WTC11 (cell line): ENCODE results near the gene KIDINS220. TPM values are rescaled to one million over a fixed set of nuclear protein-coding genes. Genes with fewer than 3 reads are reported as not detected.

Experiments
- ATAC-seq: fragments of 200-7000 bp; cut with Tn5 transposase; 2 replicates; pipeline ENCODE4 v1.10.0; 2021; ENCODE audit warnings: mild to moderate bottlenecking, moderate library complexity
- CTCF ChIA-PET: fragments of 300-600 bp; sonication (Branson Sonifier 250); formaldehyde crosslinking; loops from one replicate; lab custom pipeline; 2021; ENCODE audit warnings: antibody characterized with exemption; lab: Charles Lee
- POLR2A ChIA-PET: fragments of 350-600 bp; sonication (Branson Sonifier 250); formaldehyde crosslinking; loops from one replicate; lab custom pipeline; 2021; ENCODE audit warnings: antibody characterized with exemption; lab: Charles Lee
- DNase-seq: peaks from one replicate; pipeline ENCODE4 v3.0.0; 2021; ENCODE audit warnings: low spot score
- H3K27ac Mint-ChIP-seq: 2 replicates; pipeline ENCODE4 v1.8.0; 2021; ENCODE audit warnings: mixed read lengths
- H3K27me3 Mint-ChIP-seq: 2 replicates; pipeline ENCODE4 v1.8.0; 2021; ENCODE audit warnings: low read depth, mild to moderate bottlenecking, moderate library complexity, mixed read lengths
- H3K36me3 Mint-ChIP-seq: 2 replicates; pipeline ENCODE4 v1.8.0; 2021; ENCODE audit warnings: mixed read lengths
- H3K4me1 Mint-ChIP-seq: 2 replicates; pipeline ENCODE4 v1.8.0; 2022; ENCODE audit warnings: mixed read lengths
- H3K4me3 Mint-ChIP-seq: 2 replicates; pipeline ENCODE4 v1.8.0; 2021; ENCODE audit warnings: mild to moderate bottlenecking, moderate library complexity, mixed read lengths
- H3K9me3 Mint-ChIP-seq: 2 replicates; pipeline ENCODE4 v1.8.0; 2021; ENCODE audit warnings: mixed read lengths
- CREM ChIP-seq: sonication (generic); formaldehyde crosslinking; IDR thresholded peaks from 2 replicates; pipeline ENCODE4 v1.8.1; 2022; ENCODE audit warnings: mild to moderate bottlenecking, missing genetic modification reagents, moderate library complexity
- CTCF ChIP-seq: fragments of 200-600 bp; IDR thresholded peaks from 2 replicates; pipeline ENCODE4 v1.8.0; 2022; ENCODE audit warnings: antibody characterized with exemption
- E2F4 ChIP-seq: sonication (generic); formaldehyde crosslinking; IDR thresholded peaks from 2 replicates; pipeline ENCODE4 v1.8.1; 2022; ENCODE audit warnings: low read depth, mild to moderate bottlenecking, moderate library complexity, missing genetic modification reagents, borderline replicate concordance
- EMX1 ChIP-seq: fragments of 250-450 bp; sonication (Bioruptor Pico); IDR thresholded peaks from 2 replicates; pipeline ENCODE4 v1.8.0; 2021; ENCODE audit warnings: mild to moderate bottlenecking
- ESRRA ChIP-seq: sonication (generic); formaldehyde crosslinking; IDR thresholded peaks from 2 replicates; pipeline ENCODE4 v1.8.1; 2022; ENCODE audit warnings: mild to moderate bottlenecking, missing genetic modification reagents, borderline replicate concordance
- ETV6 ChIP-seq: sonication (generic); formaldehyde crosslinking; IDR thresholded peaks from 2 replicates; pipeline ENCODE4 v1.8.1; 2022; ENCODE audit warnings: mild to moderate bottlenecking, missing genetic modification reagents
- GABPB1 ChIP-seq: sonication (generic); formaldehyde crosslinking; IDR thresholded peaks from 2 replicates; pipeline ENCODE4 v1.8.1; 2023; ENCODE audit warnings: mild to moderate bottlenecking, missing genetic modification reagents
- HMGA2 ChIP-seq: fragments of 250-450 bp; sonication (Bioruptor Pico); IDR thresholded peaks from 2 replicates; pipeline ENCODE4 v1.4.0; 2021; ENCODE audit warnings: mild to moderate bottlenecking, moderate library complexity
- IRF2 ChIP-seq: sonication (generic); formaldehyde crosslinking; IDR thresholded peaks from 2 replicates; pipeline ENCODE4 v1.8.0; 2022; ENCODE audit warnings: low read depth, missing genetic modification reagents, borderline replicate concordance
- JAZF1 ChIP-seq: fragments of 250-450 bp; sonication (Bioruptor Pico); IDR thresholded peaks from 2 replicates; pipeline ENCODE4 v1.9.0; 2021; ENCODE audit warnings: moderate library complexity, mild to moderate bottlenecking, inconsistent platforms
- JUN ChIP-seq: sonication (generic); formaldehyde crosslinking; IDR thresholded peaks from 2 replicates; pipeline ENCODE4 v1.8.0; 2023; ENCODE audit warnings: mild to moderate bottlenecking, missing genetic modification reagents
- MAX ChIP-seq: sonication (generic); formaldehyde crosslinking; IDR thresholded peaks from 2 replicates; pipeline ENCODE4 v1.8.0; 2022; ENCODE audit warnings: mild to moderate bottlenecking, missing genetic modification reagents
- MXD4 ChIP-seq: fragments of 250-450 bp; sonication (Bioruptor Pico); IDR thresholded peaks from 2 replicates; pipeline ENCODE4 v1.8.0; 2021; ENCODE audit warnings: mild to moderate bottlenecking, moderate library complexity, borderline replicate concordance
- NFYB ChIP-seq: sonication (generic); formaldehyde crosslinking; conservative IDR thresholded peaks from 2 replicates; pipeline ENCODE4 v1.8.0; 2022; ENCODE audit warnings: low read depth, missing genetic modification reagents
- NR2C2 ChIP-seq: sonication (generic); formaldehyde crosslinking; IDR thresholded peaks from 2 replicates; pipeline ENCODE4 v1.8.0; 2022; ENCODE audit warnings: mild to moderate bottlenecking, missing genetic modification reagents
- NR3C1 ChIP-seq: sonication (generic); formaldehyde crosslinking; conservative IDR thresholded peaks from 2 replicates; pipeline ENCODE4 v1.8.1; 2023; ENCODE audit warnings: low read depth, mild to moderate bottlenecking, missing genetic modification reagents
- SMAD4 ChIP-seq: sonication (generic); formaldehyde crosslinking; IDR thresholded peaks from 2 replicates; pipeline ENCODE4 v1.8.0; 2022; ENCODE audit warnings: mild to moderate bottlenecking, missing genetic modification reagents
- SOX15 ChIP-seq: fragments of 250-450 bp; sonication (Bioruptor Pico); IDR thresholded peaks from 2 replicates; pipeline ENCODE4 v1.9.0; 2021; ENCODE audit warnings: mild to moderate bottlenecking
- TCF7 ChIP-seq: sonication (generic); formaldehyde crosslinking; IDR thresholded peaks from 2 replicates; pipeline ENCODE4 v1.8.0; 2022; ENCODE audit warnings: mild to moderate bottlenecking, low read depth, missing genetic modification reagents, moderate library complexity
- ZNF121 ChIP-seq: sonication (generic); formaldehyde crosslinking; IDR thresholded peaks from 2 replicates; pipeline ENCODE4 v1.8.0; 2023; ENCODE audit warnings: missing genetic modification reagents
- ZNF232 ChIP-seq: sonication (generic); formaldehyde crosslinking; IDR thresholded peaks from 2 replicates; pipeline ENCODE4 v1.8.0; 2022; ENCODE audit warnings: mild to moderate bottlenecking, missing genetic modification reagents
- ZNF281 ChIP-seq: sonication (generic); formaldehyde crosslinking; IDR thresholded peaks from 2 replicates; pipeline ENCODE4 v1.8.0; 2023; ENCODE audit warnings: mild to moderate bottlenecking, missing genetic modification reagents
- total RNA-seq: library from RNA; stranded (reverse); gene quantifications from 3 replicates; pipeline ENCODE4 v1.2.3, GENCODE V29; 2021
- TF ChIP-seq, protein P1 (sequence below): sonication (generic); formaldehyde crosslinking; IDR thresholded peaks from 2 replicates; pipeline ENCODE4 v1.8.0; 2022; ENCODE audit warnings: mild to moderate bottlenecking, missing genetic modification reagents
- TF ChIP-seq, protein P2 (sequence below): sonication (generic); formaldehyde crosslinking; IDR thresholded peaks from 2 replicates; pipeline ENCODE4 v1.8.1; 2023; ENCODE audit warnings: mild to moderate bottlenecking, moderate library complexity, missing genetic modification reagents
- TF ChIP-seq, protein P3 (sequence below): sonication (generic); formaldehyde crosslinking; IDR thresholded peaks from 2 replicates; pipeline ENCODE4 v1.8.0; 2023; ENCODE audit warnings: missing genetic modification reagents
- TF ChIP-seq, protein P4 (sequence below): fragments of 250-450 bp; sonication (Bioruptor Pico); IDR thresholded peaks from 2 replicates; pipeline ENCODE4 v1.8.0; 2021; ENCODE audit warnings: mild to moderate bottlenecking

KIDINS220 gene
- total RNA-seq, 1 experiment from 2014 or later, result 23.9 TPM

- Mint-ChIP-seq H3K4me1 (peaks cover 14% of the 10 kb centered on the region), H3K27me3 (no peaks in the 10 kb centered on the region), H3K4me3 (no peak overlapping the region), H3K9me3 (no peaks in the 10 kb centered on the region), H3K27ac (no peak overlapping the region), H3K36me3 (no peaks in the 10 kb centered on the region)
- TF ChIP-seq ETV6 (CRISPR knock-in tag) (no peak), NR3C1 (no peak), ZNF281 (CRISPR knock-in tag) (no peak), EMX1 (CRISPR knock-in tag) (no peak), ESRRA (CRISPR knock-in tag) (no peak), JAZF1 (CRISPR knock-in tag) (no peak), ZNF232 (CRISPR knock-in tag) (no peak), JUN (no peak), IRF2 (CRISPR knock-in tag) (no peak), ZNF121 (CRISPR knock-in tag) (no peak), SOX15 (CRISPR knock-in tag) (no peak), NFYB (CRISPR knock-in tag) (no peak), CREM (no peak), TCF7 (no peak), CTCF (no peak), E2F4 (no peak)
- TF ChIP-seq, protein P1, sequence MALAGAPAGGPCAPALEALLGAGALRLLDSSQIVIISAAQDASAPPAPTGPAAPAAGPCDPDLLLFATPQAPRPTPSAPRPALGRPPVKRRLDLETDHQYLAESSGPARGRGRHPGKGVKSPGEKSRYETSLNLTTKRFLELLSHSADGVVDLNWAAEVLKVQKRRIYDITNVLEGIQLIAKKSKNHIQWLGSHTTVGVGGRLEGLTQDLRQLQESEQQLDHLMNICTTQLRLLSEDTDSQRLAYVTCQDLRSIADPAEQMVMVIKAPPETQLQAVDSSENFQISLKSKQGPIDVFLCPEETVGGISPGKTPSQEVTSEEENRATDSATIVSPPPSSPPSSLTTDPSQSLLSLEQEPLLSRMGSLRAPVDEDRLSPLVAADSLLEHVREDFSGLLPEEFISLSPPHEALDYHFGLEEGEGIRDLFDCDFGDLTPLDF (CRISPR knock-in tag), result no peak
- TF ChIP-seq, protein P2, sequence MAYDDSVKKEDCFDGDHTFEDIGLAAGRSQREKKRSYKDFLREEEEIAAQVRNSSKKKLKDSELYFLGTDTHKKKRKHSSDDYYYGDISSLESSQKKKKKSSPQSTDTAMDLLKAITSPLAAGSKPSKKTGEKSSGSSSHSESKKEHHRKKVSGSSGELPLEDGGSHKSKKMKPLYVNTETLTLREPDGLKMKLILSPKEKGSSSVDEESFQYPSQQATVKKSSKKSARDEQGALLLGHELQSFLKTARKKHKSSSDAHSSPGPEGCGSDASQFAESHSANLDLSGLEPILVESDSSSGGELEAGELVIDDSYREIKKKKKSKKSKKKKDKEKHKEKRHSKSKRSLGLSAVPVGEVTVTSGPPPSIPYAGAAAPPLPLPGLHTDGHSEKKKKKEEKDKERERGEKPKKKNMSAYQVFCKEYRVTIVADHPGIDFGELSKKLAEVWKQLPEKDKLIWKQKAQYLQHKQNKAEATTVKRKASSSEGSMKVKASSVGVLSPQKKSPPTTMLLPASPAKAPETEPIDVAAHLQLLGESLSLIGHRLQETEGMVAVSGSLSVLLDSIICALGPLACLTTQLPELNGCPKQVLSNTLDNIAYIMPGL (CRISPR knock-in tag), result no peak
- ATAC-seq (peak; percentile 65), DNase-seq (no peak)
- CTCF ChIA-PET, result interaction anchor here (0.9 to 1.1 kb wide), 2 partner anchors 18 to 259 kb away, joined by 3 read pairs; no protein-coding TSS in a partner anchor
- POLR2A ChIA-PET, result no interaction called here
Observed at GRCh38 chr2:8855010-8855409, 17.6 kb upstream of the KIDINS220 start.

DNA sequence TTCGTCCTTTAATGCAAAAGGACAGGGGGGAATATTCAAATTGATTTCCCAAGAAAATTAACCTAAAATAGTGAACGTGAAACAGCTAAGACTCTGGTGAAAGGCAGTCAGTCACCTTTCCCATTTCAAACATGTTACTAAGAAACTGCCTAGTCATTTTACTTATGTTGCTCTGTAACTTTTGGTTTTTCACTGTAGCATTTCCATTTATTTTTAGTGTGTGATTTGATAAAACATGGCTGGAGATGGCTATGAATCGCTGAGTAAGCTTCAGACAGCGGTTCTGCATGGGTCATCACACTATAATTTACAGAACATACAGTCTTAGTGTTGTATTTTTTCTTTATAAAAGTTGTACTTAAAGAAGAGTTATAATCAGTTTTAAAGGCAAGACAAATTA, 16.0 kb upstream of the KIDINS220 start:
- Mint-ChIP-seq H3K36me3 (no peaks in the 10 kb centered on the region), H3K4me1 (peaks cover 14% of the 10 kb centered on the region), H3K27me3 (no peaks in the 10 kb centered on the region), H3K9me3 (no peaks in the 10 kb centered on the region), H3K4me3 (no peak overlapping the region), H3K27ac (no peak overlapping the region)
- ChIA-PET CTCF (no interaction called here), POLR2A (no interaction called here)
- ATAC-seq (no peak), DNase-seq (no peak)
- TF ChIP-seq GABPB1 (CRISPR knock-in tag) (no peak), NR2C2 (CRISPR knock-in tag) (no peak), MXD4 (CRISPR knock-in tag) (no peak), HMGA2 (CRISPR knock-in tag) (no peak), MAX (CRISPR knock-in tag) (no peak), SMAD4 (CRISPR knock-in tag) (no peak), SOX15 (CRISPR knock-in tag) (no peak), ESRRA (CRISPR knock-in tag) (no peak), NR3C1 (no peak)
- TF ChIP-seq, protein P3, sequence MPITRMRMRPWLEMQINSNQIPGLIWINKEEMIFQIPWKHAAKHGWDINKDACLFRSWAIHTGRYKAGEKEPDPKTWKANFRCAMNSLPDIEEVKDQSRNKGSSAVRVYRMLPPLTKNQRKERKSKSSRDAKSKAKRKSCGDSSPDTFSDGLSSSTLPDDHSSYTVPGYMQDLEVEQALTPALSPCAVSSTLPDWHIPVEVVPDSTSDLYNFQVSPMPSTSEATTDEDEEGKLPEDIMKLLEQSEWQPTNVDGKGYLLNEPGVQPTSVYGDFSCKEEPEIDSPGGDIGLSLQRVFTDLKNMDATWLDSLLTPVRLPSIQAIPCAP, result no peak
- TF ChIP-seq, protein P4, sequence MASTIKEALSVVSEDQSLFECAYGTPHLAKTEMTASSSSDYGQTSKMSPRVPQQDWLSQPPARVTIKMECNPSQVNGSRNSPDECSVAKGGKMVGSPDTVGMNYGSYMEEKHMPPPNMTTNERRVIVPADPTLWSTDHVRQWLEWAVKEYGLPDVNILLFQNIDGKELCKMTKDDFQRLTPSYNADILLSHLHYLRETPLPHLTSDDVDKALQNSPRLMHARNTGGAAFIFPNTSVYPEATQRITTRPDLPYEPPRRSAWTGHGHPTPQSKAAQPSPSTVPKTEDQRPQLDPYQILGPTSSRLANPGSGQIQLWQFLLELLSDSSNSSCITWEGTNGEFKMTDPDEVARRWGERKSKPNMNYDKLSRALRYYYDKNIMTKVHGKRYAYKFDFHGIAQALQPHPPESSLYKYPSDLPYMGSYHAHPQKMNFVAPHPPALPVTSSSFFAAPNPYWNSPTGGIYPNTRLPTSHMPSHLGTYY (CRISPR knock-in tag), result no peak
